GM12878 (cell line): ENCODE results near the gene RAB31. TPM values are rescaled to one million over a fixed set of nuclear protein-coding genes. Genes with fewer than 3 reads are reported as not detected.

Experiments
- ATAC-seq: fragments of 200-7000 bp; cut with Tn5 transposase; 3 replicates; pipeline ENCODE4 v1.9.1; 2020; ENCODE audit warnings: mild to moderate bottlenecking, moderate library complexity
- BruUV-seq: library from RNA; stranded (reverse); fragments of 400-500 nt; replicated peaks from 2 replicates; lab custom pipeline; 2021; lab: Mats Ljungman, UMichigan
- CTCF ChIA-PET: fragments of 300-600 bp; sonication (Branson Sonifier 250); formaldehyde crosslinking; extraction: SDS; loops from one replicate; lab custom pipeline; 2021; ENCODE audit warnings: inconsistent platforms; lab: Yijun Ruan, JAX
- POLR2A ChIA-PET: fragments of 350-600 bp; formaldehyde crosslinking; extraction: SDS; loops from one replicate; lab custom pipeline; 2021; ENCODE audit warnings: inconsistent platforms; lab: Charles Lee
- RAD21 ChIA-PET: fragments of 300-600 bp; sonication (Branson Sonifier 250); formaldehyde crosslinking; loops from one replicate; lab custom pipeline; 2023; ENCODE audit warnings: antibody characterized with exemption; ENCODE audit not compliant: unreplicated experiment; lab: Charles Lee
- SMC1A ChIA-PET: fragments of 300-600 bp; sonication (Branson Sonifier 250); formaldehyde crosslinking; loops from one replicate; lab custom pipeline; 2023; ENCODE audit not compliant: unreplicated experiment, uncharacterized antibody; lab: Charles Lee
- DNase-seq: peaks from one replicate; pipeline ENCODE4 v3.0.0-alpha.2; 2011; ENCODE audit warnings: low read depth, low spot score
- FAIRE-seq: peaks from 3 replicates; lab custom pipeline; 2011; peaks lifted over from hg19 to GRCh38; lab: Jason Lieb, UNC
- H2AFZ ChIP-seq: 2 replicates; pipeline ENCODE4 v1.6.0; 2011; ENCODE audit warnings: low read depth, low read length, control low read depth; ENCODE audit not compliant: control insufficient read depth
- H3K27ac ChIP-seq: 2 replicates; pipeline ENCODE4 v1.5.1; 2011; ENCODE audit warnings: control low read depth; ENCODE audit not compliant: control insufficient read depth, insufficient read depth
- H3K27me3 ChIP-seq, 2 experiments: replicated peaks in 1 of 2; 2 replicates each; pipeline versions ENCODE4 v1.6.0 to v1.6.1; 2011; ENCODE audit warnings: low read length in 1 of 2; ENCODE audit not compliant: control insufficient read depth in 2 of 2, insufficient read depth in 2 of 2
- H3K36me3 ChIP-seq, 2 experiments: 2 replicates each; pipeline ENCODE4 v1.5.1; 2011; ENCODE audit warnings: low read length in 1 of 2; ENCODE audit not compliant: control insufficient read depth in 2 of 2, insufficient read depth in 2 of 2
- H3K4me1 ChIP-seq: 2 replicates; pipeline ENCODE4 v1.6.1; 2011; ENCODE audit warnings: mild to moderate bottlenecking, low read length, moderate library complexity, mixed read lengths; ENCODE audit not compliant: control insufficient read depth, insufficient read depth
- H3K4me2 ChIP-seq: 2 replicates; pipeline ENCODE4 v1.6.0; 2011; ENCODE audit warnings: control low read depth; ENCODE audit not compliant: control insufficient read depth, insufficient read depth
- H3K4me3 ChIP-seq: fragments of 200-600 bp; sonication (generic); 2 replicates; pipeline ENCODE4 v1.5.1; 2016
- H3K79me2 ChIP-seq: 2 replicates; pipeline ENCODE4 v1.6.0; 2011; ENCODE audit warnings: low read length; ENCODE audit not compliant: control insufficient read depth, insufficient read depth
- H3K9ac ChIP-seq: 2 replicates; pipeline ENCODE4 v1.8.0; 2011; ENCODE audit warnings: low read length, control low read depth, mixed read lengths; ENCODE audit not compliant: control insufficient read depth, insufficient read depth
- H3K9me3 ChIP-seq: replicated peaks from 3 replicates; pipeline ENCODE4 v1.5.1; 2011; ENCODE audit warnings: mild to moderate bottlenecking, low read length; ENCODE audit not compliant: control insufficient read depth, insufficient read depth
- H4K20me1 ChIP-seq: 2 replicates; pipeline ENCODE4 v1.6.0; 2011; ENCODE audit not compliant: control insufficient read depth, insufficient read depth
- ATF7 ChIP-seq: fragments of 450-650 bp; IDR thresholded peaks from 2 replicates; pipeline ENCODE4 v1.6.1; 2016; ENCODE audit warnings: low read depth, mild to moderate bottlenecking
- BRCA1 ChIP-seq: IDR thresholded peaks from 2 replicates; pipeline ENCODE4 v1.6.1; 2011; ENCODE audit warnings: low read depth, low read length, improper control_type of control experiment
- CHD4 ChIP-seq: fragments of 200-600 bp; sonication (generic); IDR thresholded peaks from 2 replicates; pipeline ENCODE4 v1.6.1; 2016; ENCODE audit warnings: mild to moderate bottlenecking
- CREM ChIP-seq: IDR thresholded peaks from 2 replicates; pipeline ENCODE4 v1.6.1; 2014; ENCODE audit warnings: antibody characterized with exemption, low read depth
- HDAC6 ChIP-seq: fragments of 200-600 bp; sonication (generic); IDR thresholded peaks from one replicate; pipeline ENCODE4 v1.8.0; 2017; ENCODE audit warnings: antibody characterized with exemption; ENCODE audit not compliant: unreplicated experiment
- MEF2A ChIP-seq: IDR thresholded peaks from 2 replicates; pipeline ENCODE4 v1.6.1; 2011; ENCODE audit warnings: low read depth, mild to moderate bottlenecking, low read length, moderate library complexity; ENCODE audit not compliant: insufficient read depth
- NFIC ChIP-seq: IDR thresholded peaks from 2 replicates; pipeline ENCODE4 v1.6.1; 2012; ENCODE audit warnings: low read depth, mild to moderate bottlenecking, inconsistent platforms, low read length, moderate library complexity
- POLR2AphosphoS2 ChIP-seq: IDR thresholded peaks from 2 replicates; pipeline ENCODE4 v1.6.1; 2011; ENCODE audit warnings: low read depth, mild to moderate bottlenecking, low read length, improper control_type of control experiment, moderate library complexity
- SMAD5 ChIP-seq: IDR thresholded peaks from 2 replicates; pipeline ENCODE4 v1.6.1; 2016; ENCODE audit warnings: antibody characterized with exemption, low read depth
- TCF12 ChIP-seq: IDR thresholded peaks from 2 replicates; pipeline ENCODE4 v1.6.1; 2011; ENCODE audit warnings: low read depth, mild to moderate bottlenecking, low read length
- TCF7 ChIP-seq: IDR thresholded peaks from 2 replicates; pipeline ENCODE4 v1.6.1; 2014; ENCODE audit warnings: antibody characterized with exemption, borderline replicate concordance
- WGBS: methylation state at CpG from one replicate; pipeline ENCODE4 v1.1.6; 2016; ENCODE audit warnings: low lambda C conversion rate; ENCODE audit not compliant: insufficient replicate concordance, insufficient coverage; ENCODE audit errors: missing lambda C conversion rate; 5-methylcytosine and 5-hydroxymethylcytosine counted together
- in situ Hi-C: fragments of 300-500 bp; cut with MboI; formaldehyde crosslinking; loops from 9 replicates; pipeline ENCODE4 v1.14.3; 2018; ENCODE audit warnings: mixed read lengths
- intact Hi-C: fragments of 100-400 bp; cut with micrococcal nuclease; formaldehyde crosslinking; loops from one replicate; pipeline ENCODE4 v1.14.2; 2022; ENCODE audit not compliant: unreplicated experiment
- polyA plus RNA-seq, 11 experiments: library from polyadenylated mRNA; depleted of rRNA in 4 of 11; unstranded in 6 of 11; stranded (reverse) in 5 of 11; fragments of >200 nt; fragmentation: Nextera tagmentation in 4 of 11; fragmentation: Illumina TruSeq in 1 of 11; extraction: Ambion mirVana in 4 of 11; extraction: Trizol in 1 of 11; gene quantifications; 1 replicate in 1 of 11; 2 replicates in 10 of 11; pipeline versions ENCODE4 v1.2.1 to v1.2.3, GENCODE V29; 2011 to 2016; ENCODE audit warnings: inconsistent platforms in 2 of 11, missing spikeins in 2 of 11, low read depth in 1 of 11
- total RNA-seq, 4 experiments: library from RNA; depleted of rRNA in 3 of 4; stranded (reverse); fragments of >200 nt in 3 of 4; fragmentation: Illumina TruSeq in 1 of 4; extraction: Trizol in 1 of 4; gene quantifications; 2 replicates each; pipeline versions ENCODE4 v1.2.1 to v1.2.3, GENCODE V29; 2013 to 2021
- TF ChIP-seq, protein P1 (sequence below): fragments of 450-650 bp; IDR thresholded peaks from 2 replicates; pipeline ENCODE4 v1.6.1; 2017; ENCODE audit warnings: mild to moderate bottlenecking, low read depth, inconsistent platforms; ENCODE audit not compliant: poor library complexity, severe bottlenecking
- TF ChIP-seq, protein P2 (sequence below): fragments of 450-650 bp; formaldehyde crosslinking; IDR thresholded peaks from 2 replicates; pipeline ENCODE4 v1.5.0; 2022; ENCODE audit warnings: mild to moderate bottlenecking, missing genetic modification characterization
- TF ChIP-seq, protein P3 (sequence below): fragments of 450-650 bp; IDR thresholded peaks from 2 replicates; pipeline ENCODE4 v1.6.1; 2017; ENCODE audit warnings: antibody characterized with exemption, mild to moderate bottlenecking, moderate library complexity
- TF ChIP-seq, protein P4 (sequence below): IDR thresholded peaks from 2 replicates; pipeline ENCODE4 v1.6.1; 2011; ENCODE audit warnings: low read depth, low read length, improper control_type of control experiment, borderline replicate concordance

The RAB31 gene
- total and polyA plus RNA-seq, 10 of the 15 experiments (the other 5 are each of a cell fraction or from before 2014, with no cell fraction given), result 0.80 to 23.3 (median 12.2) TPM

DNA sequence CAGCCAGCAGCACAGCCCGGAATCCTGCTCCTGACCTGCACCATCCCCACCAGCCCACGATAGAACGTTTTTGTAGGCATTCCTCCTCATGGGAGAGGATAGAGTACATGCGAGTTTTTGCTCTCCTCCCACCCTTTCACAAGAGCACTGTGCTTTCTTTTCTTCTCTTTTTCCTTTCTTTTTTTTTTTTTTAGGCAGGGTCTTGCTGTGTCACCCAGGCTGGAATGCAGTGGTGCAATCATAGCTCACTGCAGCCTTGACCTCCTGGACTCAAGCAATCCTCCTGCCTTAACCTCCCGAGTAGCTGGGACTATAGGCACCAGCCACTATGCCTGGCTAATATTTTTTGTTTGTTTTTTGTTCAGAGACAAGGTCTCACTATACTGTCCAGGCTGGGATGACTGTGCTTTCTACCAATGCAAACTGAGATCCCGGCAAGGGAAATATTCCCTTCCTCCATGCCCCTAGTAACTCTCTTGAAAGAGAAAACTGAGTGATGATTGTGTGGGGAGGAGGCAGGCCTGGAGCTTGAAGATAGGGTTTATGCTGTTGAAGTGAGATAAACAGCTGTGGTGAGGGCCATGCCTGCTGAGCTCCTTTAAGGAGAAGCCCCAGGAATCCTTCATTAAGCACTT is 95.1 kb downstream of the RAB31 start:
- in situ Hi-C loops, result no loop called here
- 75% methylated on average over 6 of the region's 6 CpGs for WGBS
- TF ChIP-seq HDAC6, result no peak
- no peak for TF ChIP-seq MEF2A
- TF ChIP-seq TCF7, result no peak
- no peak for TF ChIP-seq BRCA1
- TF ChIP-seq, protein P1, sequence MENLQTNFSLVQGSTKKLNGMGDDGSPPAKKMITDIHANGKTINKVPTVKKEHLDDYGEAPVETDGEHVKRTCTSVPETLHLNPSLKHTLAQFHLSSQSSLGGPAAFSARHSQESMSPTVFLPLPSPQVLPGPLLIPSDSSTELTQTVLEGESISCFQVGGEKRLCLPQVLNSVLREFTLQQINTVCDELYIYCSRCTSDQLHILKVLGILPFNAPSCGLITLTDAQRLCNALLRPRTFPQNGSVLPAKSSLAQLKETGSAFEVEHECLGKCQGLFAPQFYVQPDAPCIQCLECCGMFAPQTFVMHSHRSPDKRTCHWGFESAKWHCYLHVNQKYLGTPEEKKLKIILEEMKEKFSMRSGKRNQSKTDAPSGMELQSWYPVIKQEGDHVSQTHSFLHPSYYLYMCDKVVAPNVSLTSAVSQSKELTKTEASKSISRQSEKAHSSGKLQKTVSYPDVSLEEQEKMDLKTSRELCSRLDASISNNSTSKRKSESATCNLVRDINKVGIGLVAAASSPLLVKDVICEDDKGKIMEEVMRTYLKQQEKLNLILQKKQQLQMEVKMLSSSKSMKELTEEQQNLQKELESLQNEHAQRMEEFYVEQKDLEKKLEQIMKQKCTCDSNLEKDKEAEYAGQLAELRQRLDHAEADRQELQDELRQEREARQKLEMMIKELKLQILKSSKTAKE, result no peak
- TF ChIP-seq CREM, result no peak
- TF ChIP-seq TCF12, result no peak
- TF ChIP-seq, protein P2, sequence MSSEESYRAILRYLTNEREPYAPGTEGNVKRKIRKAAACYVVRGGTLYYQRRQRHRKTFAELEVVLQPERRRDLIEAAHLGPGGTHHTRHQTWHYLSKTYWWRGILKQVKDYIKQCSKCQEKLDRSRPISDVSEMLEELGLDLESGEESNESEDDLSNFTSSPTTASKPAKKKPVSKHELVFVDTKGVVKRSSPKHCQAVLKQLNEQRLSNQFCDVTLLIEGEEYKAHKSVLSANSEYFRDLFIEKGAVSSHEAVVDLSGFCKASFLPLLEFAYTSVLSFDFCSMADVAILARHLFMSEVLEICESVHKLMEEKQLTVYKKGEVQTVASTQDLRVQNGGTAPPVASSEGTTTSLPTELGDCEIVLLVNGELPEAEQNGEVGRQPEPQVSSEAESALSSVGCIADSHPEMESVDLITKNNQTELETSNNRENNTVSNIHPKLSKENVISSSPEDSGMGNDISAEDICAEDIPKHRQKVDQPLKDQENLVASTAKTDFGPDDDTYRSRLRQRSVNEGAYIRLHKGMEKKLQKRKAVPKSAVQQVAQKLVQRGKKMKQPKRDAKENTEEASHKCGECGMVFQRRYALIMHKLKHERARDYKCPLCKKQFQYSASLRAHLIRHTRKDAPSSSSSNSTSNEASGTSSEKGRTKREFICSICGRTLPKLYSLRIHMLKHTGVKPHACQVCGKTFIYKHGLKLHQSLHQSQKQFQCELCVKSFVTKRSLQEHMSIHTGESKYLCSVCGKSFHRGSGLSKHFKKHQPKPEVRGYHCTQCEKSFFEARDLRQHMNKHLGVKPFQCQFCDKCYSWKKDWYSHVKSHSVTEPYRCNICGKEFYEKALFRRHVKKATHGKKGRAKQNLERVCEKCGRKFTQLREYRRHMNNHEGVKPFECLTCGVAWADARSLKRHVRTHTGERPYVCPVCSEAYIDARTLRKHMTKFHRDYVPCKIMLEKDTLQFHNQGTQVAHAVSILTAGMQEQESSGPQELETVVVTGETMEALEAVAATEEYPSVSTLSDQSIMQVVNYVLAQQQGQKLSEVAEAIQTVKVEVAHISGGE (CRISPR knock-in tag), result no peak
- TF ChIP-seq, protein P3, sequence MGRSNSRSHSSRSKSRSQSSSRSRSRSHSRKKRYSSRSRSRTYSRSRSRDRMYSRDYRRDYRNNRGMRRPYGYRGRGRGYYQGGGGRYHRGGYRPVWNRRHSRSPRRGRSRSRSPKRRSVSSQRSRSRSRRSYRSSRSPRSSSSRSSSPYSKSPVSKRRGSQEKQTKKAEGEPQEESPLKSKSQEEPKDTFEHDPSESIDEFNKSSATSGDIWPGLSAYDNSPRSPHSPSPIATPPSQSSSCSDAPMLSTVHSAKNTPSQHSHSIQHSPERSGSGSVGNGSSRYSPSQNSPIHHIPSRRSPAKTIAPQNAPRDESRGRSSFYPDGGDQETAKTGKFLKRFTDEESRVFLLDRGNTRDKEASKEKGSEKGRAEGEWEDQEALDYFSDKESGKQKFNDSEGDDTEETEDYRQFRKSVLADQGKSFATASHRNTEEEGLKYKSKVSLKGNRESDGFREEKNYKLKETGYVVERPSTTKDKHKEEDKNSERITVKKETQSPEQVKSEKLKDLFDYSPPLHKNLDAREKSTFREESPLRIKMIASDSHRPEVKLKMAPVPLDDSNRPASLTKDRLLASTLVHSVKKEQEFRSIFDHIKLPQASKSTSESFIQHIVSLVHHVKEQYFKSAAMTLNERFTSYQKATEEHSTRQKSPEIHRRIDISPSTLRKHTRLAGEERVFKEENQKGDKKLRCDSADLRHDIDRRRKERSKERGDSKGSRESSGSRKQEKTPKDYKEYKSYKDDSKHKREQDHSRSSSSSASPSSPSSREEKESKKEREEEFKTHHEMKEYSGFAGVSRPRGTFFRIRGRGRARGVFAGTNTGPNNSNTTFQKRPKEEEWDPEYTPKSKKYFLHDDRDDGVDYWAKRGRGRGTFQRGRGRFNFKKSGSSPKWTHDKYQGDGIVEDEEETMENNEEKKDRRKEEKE, result no peak
- TF ChIP-seq, protein P4, sequence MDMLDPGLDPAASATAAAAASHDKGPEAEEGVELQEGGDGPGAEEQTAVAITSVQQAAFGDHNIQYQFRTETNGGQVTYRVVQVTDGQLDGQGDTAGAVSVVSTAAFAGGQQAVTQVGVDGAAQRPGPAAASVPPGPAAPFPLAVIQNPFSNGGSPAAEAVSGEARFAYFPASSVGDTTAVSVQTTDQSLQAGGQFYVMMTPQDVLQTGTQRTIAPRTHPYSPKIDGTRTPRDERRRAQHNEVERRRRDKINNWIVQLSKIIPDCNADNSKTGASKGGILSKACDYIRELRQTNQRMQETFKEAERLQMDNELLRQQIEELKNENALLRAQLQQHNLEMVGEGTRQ, result no peak
- TF ChIP-seq POLR2AphosphoS2, result no peak
- TF ChIP-seq CHD4, result no peak
- no peak for TF ChIP-seq SMAD5
- TF ChIP-seq NFIC, result no peak
- TF ChIP-seq ATF7, result no peak

More for the DNA sequence above, 95.1 kb downstream of the RAB31 start:
- no peak for ATAC-seq
- no TSS peak for BruUV-seq
- Histone ChIP-seq H3K9me3 (no peaks in the 10 kb centered on the region), H4K20me1 (no peaks in the 10 kb centered on the region), H3K4me2 (no peak overlapping the region), H3K36me3 (no peaks in the 10 kb centered on the region), H3K27ac (no peak overlapping the region), H2AFZ (no peak overlapping the region), H3K9ac (no peak overlapping the region), H3K4me3 (no peak overlapping the region), H3K27me3 (no peaks in the 10 kb centered on the region; a peak in 1 of 4 replicates), H3K79me2 (no peaks in the 10 kb centered on the region), H3K4me1 (no peaks in the 10 kb centered on the region)
- SMC1A ChIA-PET, result interaction anchor here (0.6 to 0.7 kb wide), 2 partner anchors 66 to 106 kb away, joined by 3 read pairs; no protein-coding TSS in a partner anchor
- intact Hi-C loops, result no loop called here
- FAIRE-seq, result no peak
- DNase-seq, result no peak
- RAD21 ChIA-PET, result no interaction called here
- CTCF ChIA-PET, result no interaction called here
- POLR2A ChIA-PET, result no interaction called here
